PC-9 (cell line): ENCODE measurements around the gene ACACB. TPM values are rescaled to one million over a fixed set of nuclear protein-coding genes. Genes with fewer than 3 reads are reported as not detected.

Source experiments
- BruUV-seq: library from RNA; stranded (reverse); fragments of 400-500 nt; replicated peaks from 2 replicates; lab custom pipeline; 2021; lab: Mats Ljungman, UMichigan
- CTCF ChIA-PET: fragments of 300-600 bp; sonication (Branson Sonifier 250); formaldehyde crosslinking; loops from one replicate; lab custom pipeline; 2022; ENCODE audit warnings: antibody characterized with exemption; lab: Charles Lee
- POLR2A ChIA-PET: fragments of 300-600 bp; sonication (Branson Sonifier 250); formaldehyde crosslinking; loops from one replicate; lab custom pipeline; 2022; ENCODE audit warnings: antibody characterized with exemption; ENCODE audit not compliant: unreplicated experiment; lab: Charles Lee
- DNase-seq, 2 experiments: peaks; one replicate each; pipeline versions ENCODE4 v3.0.0 to v3.0.0-alpha.2; 2015 to 2022; ENCODE audit warnings: mixed read lengths in 1 of 2
- H2AFZ ChIP-seq: fragments of 200-600 bp; sonication (generic); 2 replicates; pipeline ENCODE4 v1.8.1; 2017; ENCODE audit warnings: antibody characterized with exemption
- H3F3A ChIP-seq: fragments of 200-600 bp; sonication (generic); 2 replicates; pipeline ENCODE4 v1.8.1; 2017; ENCODE audit warnings: antibody characterized with exemption, mild to moderate bottlenecking, low read depth; ENCODE audit not compliant: insufficient read depth
- H3K27ac ChIP-seq: fragments of 200-600 bp; sonication (generic); 2 replicates; pipeline ENCODE4 v1.6.1; 2016; ENCODE audit warnings: mixed run types
- H3K27me3 ChIP-seq: fragments of 200-600 bp; sonication (generic); 2 replicates; pipeline ENCODE4 v1.6.1; 2016; ENCODE audit warnings: low read depth, mixed run types; ENCODE audit not compliant: insufficient read depth
- H3K36me3 ChIP-seq: fragments of 200-600 bp; sonication (generic); 2 replicates; pipeline ENCODE4 v1.6.1; 2016; ENCODE audit warnings: low read depth, mixed run types
- H3K4me1 ChIP-seq: fragments of 200-600 bp; sonication (generic); replicated peaks from 2 replicates; pipeline ENCODE4 v1.6.1; 2016; ENCODE audit warnings: mixed run types; ENCODE audit not compliant: insufficient read depth
- H3K4me2 ChIP-seq: fragments of 200-600 bp; sonication (generic); 2 replicates; pipeline ENCODE4 v1.6.1; 2017; ENCODE audit warnings: mixed run types
- H3K4me3 ChIP-seq: fragments of 200-600 bp; sonication (generic); 2 replicates; pipeline ENCODE4 v1.6.1; 2016; ENCODE audit warnings: mixed run types
- H3K79me2 ChIP-seq: fragments of 200-600 bp; sonication (generic); 2 replicates; pipeline ENCODE4 v1.6.1; 2017; ENCODE audit warnings: low read depth, mixed run types
- H3K9me2 ChIP-seq: fragments of 200-600 bp; sonication (generic); 2 replicates; pipeline ENCODE4 v1.8.1; 2017; ENCODE audit warnings: mild to moderate bottlenecking; ENCODE audit not compliant: insufficient read depth
- H3K9me3 ChIP-seq: fragments of 200-600 bp; sonication (generic); 2 replicates; pipeline ENCODE4 v1.8.1; 2016; ENCODE audit warnings: low read depth; ENCODE audit not compliant: insufficient read depth
- H4K20me1 ChIP-seq: fragments of 200-600 bp; sonication (generic); 2 replicates; pipeline ENCODE4 v1.8.1; 2017; ENCODE audit not compliant: insufficient read depth
- CTCF ChIP-seq: fragments of 200-600 bp; sonication (generic); conservative IDR thresholded peaks from 2 replicates; pipeline ENCODE4 v1.6.1; 2017; ENCODE audit warnings: mixed run types, antibody characterized with exemption, mild to moderate bottlenecking, moderate library complexity
- EZH2 ChIP-seq: fragments of 200-600 bp; sonication (generic); IDR thresholded peaks from 2 replicates; pipeline ENCODE4 v1.8.0; 2017; ENCODE audit warnings: antibody characterized with exemption, low read depth
- intact Hi-C: fragments of 100-400 bp; cut with micrococcal nuclease; formaldehyde crosslinking; loops from one replicate; pipeline ENCODE4 v1.10.0; 2022; ENCODE audit not compliant: unreplicated experiment
- total RNA-seq: library from RNA; stranded (reverse); gene quantifications from 2 replicates; pipeline ENCODE4 v1.2.3, GENCODE V29; 2021

Gene ACACB
- total RNA-seq, 1 experiment from 2014 or later: 13.8 TPM

DNA sequence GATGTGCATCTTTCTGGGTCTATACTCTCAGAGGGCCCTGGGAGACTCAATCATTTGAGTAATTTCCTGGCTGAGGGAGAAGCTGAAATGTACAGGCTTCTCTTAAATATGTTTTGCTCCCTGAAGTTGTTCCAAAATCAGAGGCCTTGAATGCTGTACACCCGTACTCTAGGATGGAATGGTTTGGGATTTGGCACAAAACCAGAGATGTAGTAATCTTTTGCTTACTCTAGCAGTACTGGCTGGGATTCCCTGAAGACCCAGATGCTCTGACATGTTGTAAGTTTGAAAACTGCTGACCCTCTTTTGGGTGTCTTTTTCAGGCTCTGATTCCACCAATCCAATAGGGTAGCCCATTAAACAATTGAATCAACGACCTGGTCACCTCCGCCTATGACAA is 10.4 kb downstream of the ACACB start:
- DNase-seq: no peak
- TF ChIP-seq EZH2 (no peak), CTCF (no peak)
- no peak overlapping the region for H3K27ac ChIP-seq
- no peaks in the 10 kb centered on the region for H3K9me2 ChIP-seq
- BruUV-seq: no TSS peak
- ChIA-PET POLR2A (interaction anchor here (0.6 kb wide), 1 partner anchor 13 kb away, joined by 8 read pairs; no protein-coding TSS in a partner anchor), CTCF (no interaction called here)
- H3K4me1 ChIP-seq: 0 out of 2 replicates have a peak, but pooled peaks cover 4% of the 10 kb centered on the region
- H3K36me3 ChIP-seq: no peaks in the 10 kb centered on the region
- H2AFZ ChIP-seq: no peak overlapping the region
- intact Hi-C loops: no loop called here
- peaks cover 5% of the 10 kb centered on the region for H3K27me3 ChIP-seq
- no peak overlapping the region for H3K4me2 ChIP-seq
- no peaks in the 10 kb centered on the region for H4K20me1 ChIP-seq
- no peaks in the 10 kb centered on the region for H3K79me2 ChIP-seq
- H3K9me3 ChIP-seq: no peaks in the 10 kb centered on the region
- H3K4me3 ChIP-seq: no peak overlapping the region
- no peaks in the 10 kb centered on the region for H3F3A ChIP-seq

- POLR2A ChIA-PET: interaction anchor here (0.7 kb wide), 1 partner anchor 126 kb away, joined by 7 read pairs; no protein-coding TSS in a partner anchor
- no peaks in the 10 kb centered on the region for H3K9me2 ChIP-seq
- H3K4me3 ChIP-seq: no peak overlapping the region
- no peak for TF ChIP-seq EZH2
- no peak for TF ChIP-seq CTCF
- 0 out of 2 replicates have a peak, but pooled peaks cover 4% of the 10 kb centered on the region for H3K4me1 ChIP-seq
- peaks cover 12% of the 10 kb centered on the region for H3K27me3 ChIP-seq
- H3K9me3 ChIP-seq: no peaks in the 10 kb centered on the region
- DNase-seq: no peak
- H3K79me2 ChIP-seq: no peaks in the 10 kb centered on the region
- H2AFZ ChIP-seq: no peak overlapping the region
- no peaks in the 10 kb centered on the region for H3F3A ChIP-seq
- H3K27ac ChIP-seq: no peak overlapping the region
- intact Hi-C loops: no loop called here
- H3K4me2 ChIP-seq: no peak overlapping the region
- no TSS peak for BruUV-seq
- H4K20me1 ChIP-seq: no peaks in the 10 kb centered on the region
- CTCF ChIA-PET: no interaction called here
- no peaks in the 10 kb centered on the region for H3K36me3 ChIP-seq
Observed at GRCh38 chr12:109127533-109128242, 11.3 kb downstream of the ACACB start.

DNA sequence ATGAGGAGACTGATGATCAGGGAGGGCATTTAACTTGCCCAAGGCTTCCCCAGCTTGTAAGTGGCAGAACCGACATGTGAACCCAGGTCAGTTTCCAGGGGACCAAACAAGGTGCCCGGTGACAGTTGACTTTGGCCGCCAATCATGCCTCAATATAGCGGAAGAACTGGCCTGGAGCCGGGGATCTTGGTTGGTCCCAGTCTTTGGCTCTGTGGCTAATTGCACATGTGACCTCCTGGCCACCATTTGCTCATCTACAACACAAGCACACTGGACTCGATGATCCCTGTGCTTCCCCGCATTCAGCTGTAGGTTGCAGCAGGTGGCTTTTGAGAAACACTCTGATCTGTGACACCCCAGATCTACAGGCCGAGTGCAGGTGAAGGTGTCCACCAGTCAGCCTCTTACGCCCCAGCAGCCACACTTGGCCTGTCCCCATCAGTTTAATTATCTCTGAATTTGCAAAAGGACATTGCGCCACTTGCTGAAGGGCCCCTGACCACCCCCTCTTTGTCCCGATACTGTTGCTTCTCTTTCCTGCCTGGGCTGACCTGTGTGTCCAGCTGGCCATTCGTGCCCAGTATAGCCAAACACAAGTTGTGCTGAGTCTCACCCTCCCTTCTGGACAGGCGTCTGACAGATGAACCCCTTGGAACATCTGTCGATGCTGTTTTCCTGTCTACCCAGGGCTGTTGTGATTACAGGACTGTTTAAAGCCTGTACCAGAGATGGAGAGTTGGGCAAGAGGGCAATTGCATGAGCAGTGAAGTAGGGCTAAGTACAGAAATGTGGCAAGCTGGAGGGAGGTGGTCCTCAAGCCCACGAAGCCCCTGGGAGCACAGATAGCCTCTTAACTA is 14.1 kb downstream of the ACACB start:
- H3K79me2 ChIP-seq: no peaks in the 10 kb centered on the region
- H3K9me3 ChIP-seq: no peaks in the 10 kb centered on the region
- no peak overlapping the region for H3K4me3 ChIP-seq
- 0 out of 2 replicates have a peak, but pooled peaks cover 4% of the 10 kb centered on the region for H3K4me1 ChIP-seq
- H4K20me1 ChIP-seq: no peaks in the 10 kb centered on the region
- no peak for DNase-seq
- no TSS peak for BruUV-seq
- H3K27ac ChIP-seq: no peak overlapping the region
- ChIA-PET POLR2A (no interaction called here), CTCF (interaction anchor here (0.9 kb wide), 1 partner anchor 19 kb away, joined by 3 read pairs; no protein-coding TSS in a partner anchor)
- no peak overlapping the region for H2AFZ ChIP-seq
- no peaks in the 10 kb centered on the region for H3K36me3 ChIP-seq
- H3F3A ChIP-seq: no peaks in the 10 kb centered on the region
- TF ChIP-seq EZH2 (no peak), CTCF (no peak)
- no peaks in the 10 kb centered on the region for H3K9me2 ChIP-seq
- H3K4me2 ChIP-seq: no peak overlapping the region
- peaks cover 31% of the 10 kb centered on the region for H3K27me3 ChIP-seq
- intact Hi-C loops: no loop called here
